Osteoblast (primary cell): Measurements from ENCODE around the gene TCF4. TPM values are rescaled to one million over a fixed set of nuclear protein-coding genes. Genes with fewer than 3 reads are reported as not detected.

Source experiments
- DNase-seq: peaks from one replicate; pipeline ENCODE4 v3.0.0; 2011; ENCODE audit warnings: low spot score, mixed read lengths; ENCODE audit not compliant: insufficient read length; ENCODE audit errors: missing footprints
- H2AFZ ChIP-seq: 2 replicates; pipeline ENCODE4 v1.6.0; 2011; ENCODE audit warnings: mild to moderate bottlenecking, low read length
- H3K27ac ChIP-seq: 2 replicates; pipeline ENCODE4 v1.5.1; 2011; ENCODE audit warnings: mild to moderate bottlenecking, low read depth, low read length, moderate library complexity
- H3K27me3 ChIP-seq: 2 replicates; pipeline ENCODE4 v1.6.0; 2012; ENCODE audit warnings: mild to moderate bottlenecking, control low read depth, inconsistent platforms, low read length, moderate library complexity; ENCODE audit not compliant: insufficient read depth
- H3K36me3 ChIP-seq: 2 replicates; pipeline ENCODE4 v1.5.1; 2011; ENCODE audit warnings: mild to moderate bottlenecking, low read length, control low read depth, moderate library complexity; ENCODE audit not compliant: insufficient read depth
- H3K4me1 ChIP-seq: 2 replicates; pipeline ENCODE4 v1.5.1; 2011; ENCODE audit warnings: mild to moderate bottlenecking, low read length, control low read depth, moderate library complexity; ENCODE audit not compliant: insufficient read depth
- H3K4me2 ChIP-seq: 2 replicates; pipeline ENCODE4 v1.6.0; 2011; ENCODE audit warnings: mild to moderate bottlenecking, low read length; ENCODE audit not compliant: insufficient read depth
- H3K4me3 ChIP-seq: fragments of 200-600 bp; sonication (generic); 3 replicates; pipeline ENCODE4 v1.5.1; 2012; ENCODE audit warnings: mild to moderate bottlenecking, low read length, inconsistent platforms; ENCODE audit not compliant: insufficient read depth
- H3K79me2 ChIP-seq: 2 replicates; pipeline ENCODE4 v1.6.0; 2012; ENCODE audit warnings: mild to moderate bottlenecking, low read length, control low read depth, inconsistent platforms; ENCODE audit not compliant: insufficient read depth
- H3K9me3 ChIP-seq: 2 replicates; pipeline ENCODE4 v1.5.1; 2011; ENCODE audit warnings: low read depth, low read length, control low read depth
- H4K20me1 ChIP-seq: 2 replicates; pipeline ENCODE4 v1.6.0; 2012; ENCODE audit warnings: mild to moderate bottlenecking, low read length, control low read depth; ENCODE audit not compliant: insufficient read depth
- total RNA-seq: library from RNA; depleted of rRNA; stranded (reverse); fragments of >200 nt; gene quantifications from 2 replicates; pipeline ENCODE4 v1.2.3, GENCODE V29; 2012
- TF ChIP-seq, protein P1 (sequence below): IDR thresholded peaks from 2 replicates; pipeline ENCODE4 v1.5.1; 2011; ENCODE audit warnings: mild to moderate bottlenecking, low read depth, low read length, moderate library complexity; ENCODE audit errors: extremely low read depth

TCF4 gene
- total RNA-seq, 1 donor, result 87.2 TPM

DNA sequence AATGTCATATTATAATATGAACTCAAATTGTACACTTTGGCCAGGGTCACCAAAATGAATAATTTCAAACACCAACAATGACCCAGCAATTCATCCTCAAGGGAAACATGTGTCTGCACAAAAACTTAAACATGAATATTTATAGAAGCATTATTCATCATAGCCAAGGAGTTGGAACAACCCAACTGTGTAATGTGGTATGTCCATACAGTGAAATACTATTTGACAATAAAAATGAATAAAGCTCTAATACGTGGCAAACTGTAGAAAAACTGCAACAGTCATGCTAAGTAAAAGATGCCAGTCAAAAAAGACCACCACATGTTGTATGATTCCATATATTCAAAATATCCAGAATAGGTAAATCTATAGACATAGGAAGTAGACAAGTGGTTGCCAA, 334.2 kb downstream of the TCF4 start:
- Histone ChIP-seq H3K4me1 (peaks cover 34% of the 10 kb centered on the region), H3K79me2 (no peaks in the 10 kb centered on the region), H3K4me2 (no peak overlapping the region), H3K36me3 (peaks cover 36% of the 10 kb centered on the region), H3K27me3 (no peaks in the 10 kb centered on the region), H3K27ac (no peak overlapping the region), H3K9me3 (no peaks in the 10 kb centered on the region), H4K20me1 (no peaks in the 10 kb centered on the region), H3K4me3 (no peak overlapping the region), H2AFZ (no peak overlapping the region)
- TF ChIP-seq, protein P1, sequence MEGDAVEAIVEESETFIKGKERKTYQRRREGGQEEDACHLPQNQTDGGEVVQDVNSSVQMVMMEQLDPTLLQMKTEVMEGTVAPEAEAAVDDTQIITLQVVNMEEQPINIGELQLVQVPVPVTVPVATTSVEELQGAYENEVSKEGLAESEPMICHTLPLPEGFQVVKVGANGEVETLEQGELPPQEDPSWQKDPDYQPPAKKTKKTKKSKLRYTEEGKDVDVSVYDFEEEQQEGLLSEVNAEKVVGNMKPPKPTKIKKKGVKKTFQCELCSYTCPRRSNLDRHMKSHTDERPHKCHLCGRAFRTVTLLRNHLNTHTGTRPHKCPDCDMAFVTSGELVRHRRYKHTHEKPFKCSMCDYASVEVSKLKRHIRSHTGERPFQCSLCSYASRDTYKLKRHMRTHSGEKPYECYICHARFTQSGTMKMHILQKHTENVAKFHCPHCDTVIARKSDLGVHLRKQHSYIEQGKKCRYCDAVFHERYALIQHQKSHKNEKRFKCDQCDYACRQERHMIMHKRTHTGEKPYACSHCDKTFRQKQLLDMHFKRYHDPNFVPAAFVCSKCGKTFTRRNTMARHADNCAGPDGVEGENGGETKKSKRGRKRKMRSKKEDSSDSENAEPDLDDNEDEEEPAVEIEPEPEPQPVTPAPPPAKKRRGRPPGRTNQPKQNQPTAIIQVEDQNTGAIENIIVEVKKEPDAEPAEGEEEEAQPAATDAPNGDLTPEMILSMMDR, result no peak
- no peak for DNase-seq

DNA sequence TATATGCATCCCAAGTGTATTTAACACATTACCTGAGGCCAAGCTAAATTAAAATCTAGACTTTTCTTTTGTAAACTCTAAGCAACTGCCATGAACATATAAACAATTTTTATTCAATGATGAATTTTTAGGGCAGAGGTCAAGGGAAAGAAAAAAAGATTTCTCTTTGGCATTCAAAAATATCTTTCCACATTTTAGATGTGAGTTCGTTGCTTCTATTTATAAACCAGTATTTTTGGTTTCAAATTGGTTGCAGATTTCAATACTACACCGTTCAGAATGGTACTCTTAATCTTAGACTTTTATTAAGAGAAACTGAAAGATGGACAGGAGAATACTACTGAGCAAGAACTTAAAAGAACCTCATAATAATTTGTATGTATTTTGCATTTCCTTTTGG, 335.1 kb downstream of the TCF4 start:
- no peaks in the 10 kb centered on the region for H4K20me1 ChIP-seq
- H3K4me2 ChIP-seq, result peak overlapping the region; percentile 18
- H3K4me1 ChIP-seq, result peaks cover 34% of the 10 kb centered on the region
- no peaks in the 10 kb centered on the region for H3K9me3 ChIP-seq
- H3K36me3 ChIP-seq, result peaks cover 32% of the 10 kb centered on the region
- H2AFZ ChIP-seq, result no peak overlapping the region
- TF ChIP-seq, protein P1, result no peak
- no peaks in the 10 kb centered on the region for H3K27me3 ChIP-seq
- no peaks in the 10 kb centered on the region for H3K79me2 ChIP-seq
- DNase-seq, result no peak
- H3K4me3 ChIP-seq, result no peak overlapping the region
- H3K27ac ChIP-seq, result peak overlapping the region; percentile 63

GRCh38 chr18:55252053-55252675, 335.8 kb downstream of the TCF4 start:
- Histone ChIP-seq H3K27me3 (no peaks in the 10 kb centered on the region), H4K20me1 (no peaks in the 10 kb centered on the region), H3K4me3 (no peak overlapping the region), H3K4me2 (peak overlapping the region; percentile 60), H3K27ac (peak overlapping the region; percentile 63), H2AFZ (no peak overlapping the region), H3K4me1 (peaks cover 37% of the 10 kb centered on the region), H3K9me3 (no peaks in the 10 kb centered on the region), H3K36me3 (peaks cover 29% of the 10 kb centered on the region), H3K79me2 (no peaks in the 10 kb centered on the region)
- TF ChIP-seq, protein P1, result no peak
- DNase-seq, result no peak

DNA sequence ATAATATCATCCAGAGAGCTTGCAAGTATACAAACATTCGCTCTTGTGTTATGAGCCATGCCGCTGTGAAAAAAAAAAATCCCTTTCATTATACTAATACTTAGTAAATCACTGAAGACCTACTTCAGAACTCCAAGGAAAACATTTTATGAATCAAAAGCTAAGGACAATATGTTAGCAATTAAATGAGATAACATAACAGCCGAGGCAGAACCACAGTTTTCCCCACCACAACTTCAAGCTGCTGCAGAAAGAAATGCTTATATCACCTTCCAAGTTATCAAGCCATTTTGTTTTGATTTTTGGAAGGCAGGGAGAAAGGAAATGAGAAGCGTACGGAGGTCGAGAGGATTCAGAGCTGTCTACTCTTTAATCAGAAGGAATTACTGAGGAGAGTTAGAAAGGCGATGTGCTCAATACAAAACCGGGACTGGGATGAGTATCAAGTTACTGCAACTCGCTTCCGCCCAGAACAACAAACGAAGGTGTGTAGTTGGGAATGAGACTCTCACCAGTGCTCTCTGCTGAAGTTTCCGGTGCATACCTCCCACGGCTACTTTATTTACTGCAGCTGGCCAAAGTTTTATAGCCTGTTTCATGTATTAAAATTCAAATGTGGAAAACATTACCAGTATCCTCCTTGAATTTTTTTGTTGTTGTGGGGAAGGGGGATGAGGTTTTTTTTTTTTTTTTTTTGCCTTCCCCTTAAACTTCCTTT, 336.6 kb downstream of the TCF4 start:
- Histone ChIP-seq H3K36me3 (peaks cover 23% of the 10 kb centered on the region), H3K79me2 (no peaks in the 10 kb centered on the region), H3K4me2 (peak overlapping the region; percentile 60), H3K27ac (peak overlapping the region; percentile 63), H4K20me1 (no peaks in the 10 kb centered on the region), H3K4me3 (no peak overlapping the region), H3K9me3 (no peaks in the 10 kb centered on the region), H3K4me1 (peaks cover 40% of the 10 kb centered on the region), H2AFZ (no peak overlapping the region), H3K27me3 (no peaks in the 10 kb centered on the region)
- TF ChIP-seq, protein P1, result no peak
- no peak for DNase-seq
